ENCODE data around the gene OR2W3.

DNA sequence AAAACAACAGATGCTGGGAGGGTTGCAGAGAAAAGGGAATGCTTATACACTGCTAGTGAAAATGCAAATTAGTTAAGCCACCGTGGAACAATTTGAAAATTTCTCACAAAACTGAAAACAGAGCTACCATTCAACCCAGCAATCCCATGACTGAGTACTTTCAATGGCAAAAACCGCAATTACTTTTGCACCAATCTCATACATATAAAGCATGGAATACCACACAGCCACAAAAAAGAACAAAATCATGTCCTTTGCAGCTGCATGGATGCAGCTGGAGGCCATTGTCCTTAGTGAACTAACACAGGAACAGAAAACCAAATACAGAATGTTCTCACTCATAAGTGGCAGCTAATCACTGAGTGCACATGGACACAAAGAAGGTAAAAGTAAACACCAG lies 18.4 kb downstream of the OR2W3 start:
- TF ChIP-seq CTCF (IDR thresholded peaks at IDR 0.05) (no peak), POLR2AphosphoS5 (IDR thresholded peaks at IDR 0.05) (no peak), POLR2A (IDR thresholded peaks at IDR 0.05) (no peak), EP300 (IDR thresholded peaks at IDR 0.05; ENCODE audit: low read depth) (no peak)

All from transverse colon (tissue), 4 donors.